ENCODE measurements around the gene EIF4G2.

- TF ChIP-seq ZNF274 (IDR thresholded peaks at IDR 0.05; ENCODE audit: low read depth, low read length) = no peak
- TF ChIP-seq YY1 (IDR thresholded peaks at IDR 0.05; ENCODE audit: insufficient read depth, insufficient read length) = no peak
Observed at GRCh38 chr11:10785146-10785474, 23.6 kb downstream of the EIF4G2 start.
